Measurements from ENCODE around the gene MFGE8. TPM values are rescaled to one million over a fixed set of nuclear protein-coding genes. Genes with fewer than 3 reads are reported as not detected.

MFGE8 gene
- total RNA-seq, 2 experiments from 2014 or later: 29.0 to 34.0 TPM

DNA sequence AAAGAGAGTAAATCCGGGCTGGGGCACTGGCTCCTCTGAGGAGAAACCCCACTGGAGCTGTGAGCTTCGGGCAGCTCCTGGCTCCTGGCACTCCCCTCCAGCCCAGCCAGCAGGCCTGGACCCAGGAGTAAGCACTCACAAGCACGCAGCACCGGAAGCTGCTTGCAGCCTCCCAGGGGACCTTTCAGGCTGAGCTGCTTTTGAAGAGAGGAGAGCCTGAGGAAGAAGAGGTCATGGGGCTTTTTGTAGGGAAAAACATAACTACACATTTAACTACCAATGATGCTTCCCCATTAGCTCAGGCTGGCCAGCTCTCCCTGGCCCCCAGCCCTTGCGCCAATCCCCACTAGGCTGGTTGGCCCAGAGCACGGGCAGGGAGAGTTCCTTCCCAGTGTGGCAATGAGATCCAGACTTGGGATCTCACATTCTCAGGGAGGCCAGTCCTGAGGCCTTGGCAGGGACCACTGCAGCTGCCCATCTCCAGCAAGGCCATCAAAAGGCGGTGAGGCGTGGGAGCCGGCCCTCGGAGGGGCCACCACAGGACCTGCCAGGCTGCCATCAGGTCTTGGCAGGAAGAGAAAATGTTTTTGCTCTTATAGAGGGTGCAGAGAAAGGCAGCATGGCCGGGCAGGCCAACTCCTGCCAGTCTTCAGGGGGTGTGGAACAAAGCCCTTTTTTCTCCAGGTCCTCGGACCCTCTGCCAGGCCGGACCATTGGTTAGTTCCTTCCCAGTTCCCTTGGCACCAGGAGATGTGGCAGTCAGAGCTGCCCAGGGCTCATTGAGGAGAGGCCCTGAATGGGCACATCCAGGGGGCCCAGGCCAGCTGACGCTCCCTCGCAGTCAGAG lies 41.5 kb upstream of the MFGE8 start:
- no peak for DNase-seq
- ATAC-seq: no peak
- CTCF ChIA-PET: interaction anchor here (1.0 kb wide), 1 partner anchor 50 kb away, joined by 3 read pairs; no protein-coding TSS in a partner anchor
- H3K9me3 Mint-ChIP-seq: no peaks in the 10 kb centered on the region
- H3K27me3 Mint-ChIP-seq: peaks cover 2% of the 10 kb centered on the region
- intact Hi-C loops (cut with micrococcal nuclease): no loop called here
- POLR2A ChIA-PET: no interaction called here
- H3K4me1 Mint-ChIP-seq (ENCODE audit: low read depth): no peaks in the 10 kb centered on the region
- no peaks in the 10 kb centered on the region for H3K36me3 Mint-ChIP-seq (ENCODE audit: low read depth)
- H3K4me3 Mint-ChIP-seq: no peak overlapping the region
- H3K27ac Mint-ChIP-seq: no peak overlapping the region
- TF ChIP-seq, protein P1, sequence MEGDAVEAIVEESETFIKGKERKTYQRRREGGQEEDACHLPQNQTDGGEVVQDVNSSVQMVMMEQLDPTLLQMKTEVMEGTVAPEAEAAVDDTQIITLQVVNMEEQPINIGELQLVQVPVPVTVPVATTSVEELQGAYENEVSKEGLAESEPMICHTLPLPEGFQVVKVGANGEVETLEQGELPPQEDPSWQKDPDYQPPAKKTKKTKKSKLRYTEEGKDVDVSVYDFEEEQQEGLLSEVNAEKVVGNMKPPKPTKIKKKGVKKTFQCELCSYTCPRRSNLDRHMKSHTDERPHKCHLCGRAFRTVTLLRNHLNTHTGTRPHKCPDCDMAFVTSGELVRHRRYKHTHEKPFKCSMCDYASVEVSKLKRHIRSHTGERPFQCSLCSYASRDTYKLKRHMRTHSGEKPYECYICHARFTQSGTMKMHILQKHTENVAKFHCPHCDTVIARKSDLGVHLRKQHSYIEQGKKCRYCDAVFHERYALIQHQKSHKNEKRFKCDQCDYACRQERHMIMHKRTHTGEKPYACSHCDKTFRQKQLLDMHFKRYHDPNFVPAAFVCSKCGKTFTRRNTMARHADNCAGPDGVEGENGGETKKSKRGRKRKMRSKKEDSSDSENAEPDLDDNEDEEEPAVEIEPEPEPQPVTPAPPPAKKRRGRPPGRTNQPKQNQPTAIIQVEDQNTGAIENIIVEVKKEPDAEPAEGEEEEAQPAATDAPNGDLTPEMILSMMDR (IDR thresholded peaks at IDR 0.05): no peak

DNA sequence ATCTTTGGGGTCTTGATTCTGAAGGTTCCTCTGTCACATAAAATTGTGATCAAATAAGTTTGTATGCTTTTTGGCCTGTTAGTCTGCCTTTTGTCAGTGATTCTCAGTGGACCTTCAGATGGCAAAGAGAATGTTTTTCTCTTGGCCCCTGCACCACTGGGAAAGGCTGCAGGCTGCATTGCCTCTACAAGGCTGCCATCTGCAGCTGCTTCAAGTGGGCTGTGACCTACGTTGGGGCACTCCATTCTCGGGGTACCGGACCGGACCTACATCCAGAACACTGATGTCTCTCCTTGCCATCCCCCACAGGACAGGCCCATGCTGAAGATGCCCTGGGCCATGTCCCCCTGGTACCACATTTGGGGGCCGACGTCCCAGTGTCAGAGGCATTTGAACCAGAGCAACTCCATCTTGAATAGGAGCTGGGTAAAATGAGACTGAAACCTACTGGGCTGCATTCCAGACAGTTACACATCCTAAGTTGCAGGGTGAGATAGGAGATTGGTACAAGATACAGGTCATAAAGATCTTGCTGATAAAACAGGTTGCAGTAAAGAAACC lies 37.5 kb upstream of the MFGE8 start:
- H3K4me3 Mint-ChIP-seq: no peak overlapping the region
- intact Hi-C loops (cut with micrococcal nuclease): no loop called here
- H3K9me3 Mint-ChIP-seq: no peaks in the 10 kb centered on the region
- CTCF ChIA-PET: no interaction called here
- H3K36me3 Mint-ChIP-seq (ENCODE audit: low read depth): no peaks in the 10 kb centered on the region
- H3K27ac Mint-ChIP-seq: no peak overlapping the region
- H3K4me1 Mint-ChIP-seq (ENCODE audit: low read depth): no peaks in the 10 kb centered on the region
- no peak for ATAC-seq
- no peak for DNase-seq
- TF ChIP-seq, protein P1 (IDR thresholded peaks at IDR 0.05): no peak
- peaks cover 2% of the 10 kb centered on the region for H3K27me3 Mint-ChIP-seq
- POLR2A ChIA-PET: no interaction called here

DNA sequence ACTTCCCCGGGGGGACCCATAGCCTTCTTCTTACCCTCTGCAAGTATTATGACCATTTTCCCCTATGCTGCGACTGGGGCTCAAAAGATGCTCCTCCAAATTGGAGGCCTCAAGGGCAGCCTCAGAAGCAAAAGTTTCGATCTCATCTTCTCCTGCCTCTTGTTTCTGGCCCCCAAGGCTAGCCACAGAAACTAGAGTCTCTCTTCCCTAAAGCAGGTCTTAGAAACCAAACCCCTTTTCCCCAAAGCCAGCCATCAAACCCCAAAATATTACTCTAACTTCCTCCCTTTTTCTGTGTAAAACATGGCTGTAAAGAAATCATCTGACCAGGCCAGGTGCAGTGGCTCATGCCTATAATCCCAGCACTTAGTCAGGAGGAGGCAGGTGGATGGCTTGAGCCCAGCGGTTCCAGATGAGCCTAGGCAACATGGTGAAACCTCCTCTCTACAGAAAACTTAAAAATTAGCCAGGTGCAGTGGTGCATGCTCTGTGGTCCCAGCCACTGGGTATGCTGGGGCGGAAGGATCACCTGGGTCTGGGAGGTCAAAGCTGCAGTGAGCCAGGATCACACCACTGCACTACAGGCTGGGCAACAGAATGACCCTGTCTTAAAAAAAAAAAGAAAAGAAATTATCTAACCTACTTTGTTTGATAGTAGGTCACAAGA lies 36.7 kb upstream of the MFGE8 start:
- Mint-ChIP-seq H3K4me1 (ENCODE audit: low read depth) (no peaks in the 10 kb centered on the region), H3K27me3 (peaks cover 2% of the 10 kb centered on the region), H3K4me3 (no peak overlapping the region), H3K27ac (no peak overlapping the region), H3K36me3 (ENCODE audit: low read depth) (no peaks in the 10 kb centered on the region), H3K9me3 (no peaks in the 10 kb centered on the region)
- DNase-seq (no peak), ATAC-seq (no peak)
- ChIA-PET POLR2A (no interaction called here), CTCF (interaction anchor here (1.5 kb wide), 1 partner anchor 45 kb away, joined by 3 read pairs; no protein-coding TSS in a partner anchor)
- TF ChIP-seq, protein P1 (IDR thresholded peaks at IDR 0.05): no peak
- intact Hi-C loops (cut with micrococcal nuclease): no loop called here

DNA sequence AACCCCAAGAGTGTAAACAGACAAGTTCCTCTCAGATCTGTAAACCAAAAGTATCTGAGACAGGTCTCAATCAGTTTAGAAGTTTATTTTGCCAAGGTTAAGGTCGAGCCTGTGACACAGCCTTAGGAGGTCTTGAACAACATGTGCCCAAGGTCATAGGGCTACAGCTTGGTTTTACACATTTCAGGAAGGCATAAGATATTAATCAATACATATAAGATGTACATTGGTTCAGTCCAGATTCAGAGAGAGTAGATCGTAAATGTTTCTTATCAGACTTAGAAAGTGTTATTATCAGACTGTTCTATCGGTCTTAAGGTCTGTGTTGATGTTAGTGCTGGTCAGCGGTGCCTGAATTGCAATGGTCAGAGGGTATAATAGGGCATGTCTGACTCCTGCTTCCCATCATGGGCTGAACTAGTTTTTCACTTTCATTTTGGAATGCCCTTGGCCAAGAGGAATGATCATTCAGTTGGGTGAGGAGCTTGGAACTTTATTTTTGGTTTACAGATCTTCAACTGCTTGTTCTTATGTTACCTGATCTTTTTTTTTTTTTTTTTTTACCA lies 27.0 kb upstream of the MFGE8 start:
- DNase-seq (no peak), ATAC-seq (no peak)
- Mint-ChIP-seq H3K4me1 (ENCODE audit: low read depth) (no peaks in the 10 kb centered on the region), H3K27ac (no peak overlapping the region), H3K9me3 (no peaks in the 10 kb centered on the region), H3K36me3 (ENCODE audit: low read depth) (no peaks in the 10 kb centered on the region), H3K27me3 (no peaks in the 10 kb centered on the region), H3K4me3 (no peak overlapping the region)
- intact Hi-C loops (cut with micrococcal nuclease): no loop called here
- ChIA-PET POLR2A (no interaction called here), CTCF (interaction anchor here (1.9 kb wide), 1 partner anchor 35 kb away, joined by 6 read pairs; no protein-coding TSS in a partner anchor)
- TF ChIP-seq, protein P1 (IDR thresholded peaks at IDR 0.05): no peak

Measured in activated CD8-positive, alpha-beta T cell treated with anti-CD3 and anti-CD28 coated beads for 36 hours (primary cell).